ENCODE data around the gene NPAS1. TPM values are rescaled to one million over a fixed set of nuclear protein-coding genes. Genes with fewer than 3 reads are reported as not detected.
"Not testable (repeated sequence)": the region's sequence is repeated elsewhere in the genome, so short reads cannot be mapped to it uniquely, and the experiment has no call there.

Gene NPAS1
- polyA plus RNA-seq, 3 donors: not detected

DNA sequence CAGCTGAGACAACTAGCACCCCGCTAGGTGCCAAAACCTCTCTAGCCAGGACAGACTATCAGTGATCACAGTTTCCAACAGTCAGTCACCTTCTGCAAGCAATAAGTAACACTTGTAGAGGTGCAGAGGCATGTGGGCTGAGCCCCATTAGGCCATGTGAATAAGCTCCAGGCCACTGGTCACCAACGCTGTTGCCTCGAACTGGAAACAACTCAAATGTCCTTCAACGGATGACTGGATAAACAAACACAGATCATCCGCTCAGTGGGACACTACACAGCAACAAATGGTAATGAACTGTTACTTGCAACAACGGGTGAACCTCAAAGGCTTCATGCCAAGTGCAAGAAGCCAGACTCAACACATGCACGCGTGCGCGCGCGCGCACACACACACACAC, 56.3 kb downstream of the NPAS1 start:
- H3K27ac ChIP-seq (ENCODE audit: low read depth in 1 of 2, low read length in 2 of 2): peak overlapping the region; percentile 1 to 51
- peaks cover 0 to 3% (median 2%) of the 10 kb centered on the region in 3 donors for H3K27me3 Mint-ChIP-seq (ENCODE audit: low read depth in 3 of 3)

DNA sequence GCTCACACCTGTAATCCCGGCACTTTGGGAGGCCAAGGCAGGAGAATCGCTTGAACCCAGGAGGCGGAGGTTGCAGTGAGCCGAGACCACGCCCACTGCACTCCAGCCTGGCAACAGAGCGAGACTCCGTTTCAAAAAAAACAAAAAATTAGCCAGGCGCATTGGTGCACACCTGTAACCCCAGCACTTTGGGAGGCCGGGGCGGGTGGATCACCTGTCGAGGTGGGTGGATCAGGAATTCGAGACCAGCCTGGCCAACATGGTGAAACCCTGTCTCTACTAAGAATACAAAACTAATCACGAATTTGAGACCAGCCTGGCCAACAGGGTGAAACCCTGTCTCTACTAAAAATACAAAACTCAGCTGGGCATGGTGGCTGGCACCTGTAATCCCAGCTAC, 58.7 kb downstream of the NPAS1 start:
- peaks cover 35% of the 10 kb centered on the region for H4K20me1 ChIP-seq (ENCODE audit: insufficient read depth, low read length)
- H3K4me3 Mint-ChIP-seq; H2AFZ ChIP-seq (ENCODE audit: insufficient read depth, low read depth, low read length, poor library complexity, severe bottlenecking); H3K4me2 ChIP-seq (replicated peaks; ENCODE audit: extremely low read depth, low read length, poor library complexity, severe bottlenecking); H3K27ac ChIP-seq (ENCODE audit: low read depth in 1 of 2, low read length in 2 of 2); DNase-seq; H3K27ac Mint-ChIP-seq; H3K27me3 ChIP-seq (ENCODE audit: control insufficient read depth in 2 of 2, insufficient read depth in 2 of 2, low read length in 2 of 2); H3K9me3 ChIP-seq (replicated peaks in 1 of 2; ENCODE audit: control insufficient read depth in 1 of 2, insufficient read depth in 1 of 2, low read length in 2 of 2); intact Hi-C loops (cut with micrococcal nuclease); H3K27me3 Mint-ChIP-seq (ENCODE audit: low read depth in 3 of 3); H3K9me3 Mint-ChIP-seq; H3K9ac ChIP-seq (ENCODE audit: insufficient read depth, low read length, poor library complexity, severe bottlenecking); H3K4me3 ChIP-seq (replicated peaks in 1 of 3; ENCODE audit: low read depth in 2 of 3, low read length in 3 of 3): not testable (repeated sequence)
- 100% methylated on average over 13 of the region's 13 CpGs for WGBS (ENCODE audit: insufficient coverage)
- H3K36me3 Mint-ChIP-seq: peaks cover 56 to 87% of the 10 kb centered on the region in 2 donors
- peaks cover 25% of the 10 kb centered on the region for H3K79me2 ChIP-seq (ENCODE audit: insufficient read depth, low read length)
- H3K4me1 Mint-ChIP-seq: peaks cover 24% of the 10 kb centered on the region
- H3K4me1 ChIP-seq (ENCODE audit: control insufficient read depth in 1 of 2, insufficient read depth in 2 of 2, low read length in 2 of 2): peaks cover 19% of the 10 kb centered on the region in 2 donors
- peaks cover 48 to 91% of the 10 kb centered on the region in 2 donors for H3K36me3 ChIP-seq (replicated peaks in 1 of 2; ENCODE audit: control insufficient read depth in 1 of 2, insufficient read depth in 2 of 2, low read length in 2 of 2)

More for the DNA sequence above, 56.3 kb downstream of the NPAS1 start:
- Mint-ChIP-seq H3K4me1 (peaks cover 24% of the 10 kb centered on the region), H3K36me3 (peaks cover 51 to 85% of the 10 kb centered on the region in 2 donors), H3K27ac (peak overlapping the region in 4 of 7 donors; percentile 90 to 95 (median 92)), H3K4me3 (no peak overlapping the region), H3K9me3 (no peaks in the 10 kb centered on the region)
- peaks cover 31% of the 10 kb centered on the region for H3K79me2 ChIP-seq (ENCODE audit: insufficient read depth, low read length)
- intact Hi-C loops (cut with micrococcal nuclease): no loop called here
- no peak for DNase-seq
- H3K36me3 ChIP-seq (replicated peaks in 1 of 2; ENCODE audit: control insufficient read depth in 1 of 2, insufficient read depth in 2 of 2, low read length in 2 of 2): peaks cover 44 to 89% of the 10 kb centered on the region in 2 donors
- H2AFZ ChIP-seq (ENCODE audit: insufficient read depth, low read depth, low read length, poor library complexity, severe bottlenecking): no peak overlapping the region
- no peak overlapping the region for H3K4me2 ChIP-seq (replicated peaks; ENCODE audit: extremely low read depth, low read length, poor library complexity, severe bottlenecking)
- H3K9me3 ChIP-seq (replicated peaks in 1 of 2; ENCODE audit: control insufficient read depth in 1 of 2, insufficient read depth in 1 of 2, low read length in 2 of 2): no peaks in the 10 kb centered on the region
- TF ChIP-seq, protein P1, sequence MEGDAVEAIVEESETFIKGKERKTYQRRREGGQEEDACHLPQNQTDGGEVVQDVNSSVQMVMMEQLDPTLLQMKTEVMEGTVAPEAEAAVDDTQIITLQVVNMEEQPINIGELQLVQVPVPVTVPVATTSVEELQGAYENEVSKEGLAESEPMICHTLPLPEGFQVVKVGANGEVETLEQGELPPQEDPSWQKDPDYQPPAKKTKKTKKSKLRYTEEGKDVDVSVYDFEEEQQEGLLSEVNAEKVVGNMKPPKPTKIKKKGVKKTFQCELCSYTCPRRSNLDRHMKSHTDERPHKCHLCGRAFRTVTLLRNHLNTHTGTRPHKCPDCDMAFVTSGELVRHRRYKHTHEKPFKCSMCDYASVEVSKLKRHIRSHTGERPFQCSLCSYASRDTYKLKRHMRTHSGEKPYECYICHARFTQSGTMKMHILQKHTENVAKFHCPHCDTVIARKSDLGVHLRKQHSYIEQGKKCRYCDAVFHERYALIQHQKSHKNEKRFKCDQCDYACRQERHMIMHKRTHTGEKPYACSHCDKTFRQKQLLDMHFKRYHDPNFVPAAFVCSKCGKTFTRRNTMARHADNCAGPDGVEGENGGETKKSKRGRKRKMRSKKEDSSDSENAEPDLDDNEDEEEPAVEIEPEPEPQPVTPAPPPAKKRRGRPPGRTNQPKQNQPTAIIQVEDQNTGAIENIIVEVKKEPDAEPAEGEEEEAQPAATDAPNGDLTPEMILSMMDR (IDR thresholded peaks at IDR 0.05): no peak
- H3K27me3 ChIP-seq (ENCODE audit: control insufficient read depth in 2 of 2, insufficient read depth in 2 of 2, low read length in 2 of 2): no peaks in the 10 kb centered on the region
- H3K4me1 ChIP-seq (ENCODE audit: control insufficient read depth in 1 of 2, insufficient read depth in 2 of 2, low read length in 2 of 2): peaks cover 19% of the 10 kb centered on the region in 2 donors
- peaks cover 34% of the 10 kb centered on the region for H4K20me1 ChIP-seq (ENCODE audit: insufficient read depth, low read length)
- 90% methylated on average over 6 of the region's 13 CpGs for WGBS (ENCODE audit: insufficient coverage)
- no peak overlapping the region for H3K9ac ChIP-seq (ENCODE audit: insufficient read depth, low read length, poor library complexity, severe bottlenecking)
- peak overlapping the region in 1 of 3 experiments; percentile 19 for H3K4me3 ChIP-seq (replicated peaks in 1 of 3; ENCODE audit: low read depth in 2 of 3, low read length in 3 of 3)
